Measurements from ENCODE around the gene ELP2.
"Not testable (repeated sequence)": the region's sequence is repeated elsewhere in the genome, so short reads cannot be mapped to it uniquely, and the experiment has no call there.

ELP2 gene

GRCh38 chr18:36162981-36163380 lies 33.3 kb downstream of the ELP2 start:
- DNase-seq, result no peak

GRCh38 chr18:36167692-36168218 lies 38.1 kb downstream of the ELP2 start:
- DNase-seq, result no peak

- not testable (repeated sequence) for DNase-seq
These were observed 38.6 kb downstream of the ELP2 start for GRCh38 chr18:36168296-36168695.

GRCh38 chr18:36169938-36170337 lies 40.2 kb downstream of the ELP2 start:
- no peak for DNase-seq

GRCh38 chr18:36175481-36175880 lies 45.8 kb downstream of the ELP2 start:
- no peak for DNase-seq

- DNase-seq, result no peak
These were observed 46.5 kb downstream of the ELP2 start for GRCh38 chr18:36176177-36176584.

GRCh38 chr18:36176711-36177110 lies 47.0 kb downstream of the ELP2 start:
- DNase-seq, result no peak

GRCh38 chr18:36177913-36178312 lies 48.2 kb downstream of the ELP2 start:
- DNase-seq, result no peak

GRCh38 chr18:36179562-36180355 lies 50.1 kb downstream of the ELP2 start:
- no peak for DNase-seq

- DNase-seq, result no peak
These were observed 51.7 kb downstream of the ELP2 start for GRCh38 chr18:36181441-36181840.

- no peak for DNase-seq
These were observed 52.3 kb downstream of the ELP2 start for GRCh38 chr18:36181898-36182506.

- no peak for DNase-seq
These were observed 53.3 kb downstream of the ELP2 start for GRCh38 chr18:36183033-36183432.

- DNase-seq, result no peak
These were observed 54.3 kb downstream of the ELP2 start for GRCh38 chr18:36183987-36184386.

GRCh38 chr18:36185157-36185556 lies 55.5 kb downstream of the ELP2 start:
- DNase-seq, result no peak

GRCh38 chr18:36185901-36186460 lies 56.3 kb downstream of the ELP2 start:
- DNase-seq, result no peak

GRCh38 chr18:36186461-36187192 lies 56.9 kb downstream of the ELP2 start:
- DNase-seq, result no peak

- DNase-seq, result peak; percentile 28
These were observed 57.6 kb downstream of the ELP2 start, which contains the start of gene MOCOS for GRCh38 chr18:36187193-36187825. Gene MOCOS, plus strand, starts transcription at chr18:36187497. Its CDS starts 43 bp downstream, at chr18:36187540.

- DNase-seq, result no peak
These were observed 58.4 kb downstream of the ELP2 start for GRCh38 chr18:36187826-36188721.

GRCh38 chr18:36188916-36189315 lies 59.2 kb downstream of the ELP2 start:
- no peak for DNase-seq

- no peak for DNase-seq
These were observed 59.8 kb downstream of the ELP2 start for GRCh38 chr18:36189486-36189885.

GRCh38 chr18:36191286-36191685 lies 61.6 kb downstream of the ELP2 start:
- no peak for DNase-seq

All from T-helper 9 cell (primary cell).